Measurements from ENCODE around the gene AP2A1.

The AP2A1 gene

DNA sequence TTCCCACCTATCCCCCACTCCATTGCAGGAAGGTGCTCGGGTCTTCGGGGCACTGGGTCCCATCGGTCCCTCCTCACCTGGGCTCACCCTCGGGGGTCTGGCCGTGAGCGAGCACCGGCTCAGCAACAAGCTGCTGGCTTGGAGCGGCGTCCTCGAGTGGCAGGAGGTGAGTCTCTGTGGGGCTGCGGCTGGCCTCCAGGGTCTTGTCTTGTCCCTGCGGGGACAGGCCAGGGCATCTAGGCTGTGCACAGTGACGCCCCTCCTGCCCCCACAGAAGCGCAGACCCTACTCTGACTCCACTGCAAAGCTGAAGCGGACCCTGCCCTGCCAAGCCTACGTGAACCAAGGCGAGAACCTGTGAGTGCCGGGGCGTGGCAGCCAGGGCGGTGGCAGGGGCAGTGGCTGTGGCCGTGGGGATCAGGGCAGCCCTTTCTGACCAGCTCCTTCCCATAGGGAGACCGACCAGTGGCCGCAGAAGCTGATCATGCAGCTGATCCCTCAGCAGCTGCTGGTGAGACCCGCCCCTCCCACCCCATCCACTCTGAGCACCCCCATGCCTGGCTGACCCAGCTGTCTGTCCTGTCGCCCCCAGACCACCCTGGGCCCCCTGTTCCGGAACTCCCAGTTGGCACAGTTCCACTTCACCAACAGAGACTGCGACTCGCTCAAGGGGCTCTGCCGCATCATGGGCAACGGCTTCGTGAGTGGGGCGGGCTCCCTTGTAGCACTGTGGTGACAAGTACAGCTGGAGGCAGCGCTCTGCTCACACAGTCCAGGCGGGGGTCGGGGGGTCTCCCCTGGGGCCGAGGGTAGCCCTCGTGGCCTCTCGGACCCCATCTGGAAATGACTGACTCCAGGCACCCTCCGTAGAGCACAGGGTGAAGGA lies 87.8 kb downstream of the AP2A1 start:
- in situ Hi-C loops (cut with MboI; ENCODE audit: low sequenced_read_pairs), result no loop called here

DNA sequence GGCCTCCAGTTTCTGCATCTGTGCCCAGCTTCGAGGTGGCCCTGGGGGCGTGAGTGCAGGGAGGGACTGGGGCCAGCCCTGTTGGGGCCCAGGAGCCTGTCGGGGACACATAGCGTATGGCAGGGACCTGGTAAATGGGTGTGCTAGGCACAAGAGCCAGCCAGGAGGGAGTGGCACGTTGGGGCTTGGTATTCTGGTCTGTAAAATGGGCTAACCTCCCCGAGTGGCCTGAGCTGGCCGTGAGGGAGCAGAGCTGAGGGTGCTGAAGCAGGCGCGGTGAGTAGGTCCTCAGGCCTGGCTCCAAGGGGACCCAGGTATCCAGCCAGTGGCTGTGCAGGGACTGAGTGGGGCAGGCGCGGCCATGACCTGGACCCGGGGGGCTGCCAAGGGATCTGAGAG lies 88.5 kb downstream of the AP2A1 start:
- in situ Hi-C loops (cut with MboI; ENCODE audit: low sequenced_read_pairs), result no loop called here

DNA sequence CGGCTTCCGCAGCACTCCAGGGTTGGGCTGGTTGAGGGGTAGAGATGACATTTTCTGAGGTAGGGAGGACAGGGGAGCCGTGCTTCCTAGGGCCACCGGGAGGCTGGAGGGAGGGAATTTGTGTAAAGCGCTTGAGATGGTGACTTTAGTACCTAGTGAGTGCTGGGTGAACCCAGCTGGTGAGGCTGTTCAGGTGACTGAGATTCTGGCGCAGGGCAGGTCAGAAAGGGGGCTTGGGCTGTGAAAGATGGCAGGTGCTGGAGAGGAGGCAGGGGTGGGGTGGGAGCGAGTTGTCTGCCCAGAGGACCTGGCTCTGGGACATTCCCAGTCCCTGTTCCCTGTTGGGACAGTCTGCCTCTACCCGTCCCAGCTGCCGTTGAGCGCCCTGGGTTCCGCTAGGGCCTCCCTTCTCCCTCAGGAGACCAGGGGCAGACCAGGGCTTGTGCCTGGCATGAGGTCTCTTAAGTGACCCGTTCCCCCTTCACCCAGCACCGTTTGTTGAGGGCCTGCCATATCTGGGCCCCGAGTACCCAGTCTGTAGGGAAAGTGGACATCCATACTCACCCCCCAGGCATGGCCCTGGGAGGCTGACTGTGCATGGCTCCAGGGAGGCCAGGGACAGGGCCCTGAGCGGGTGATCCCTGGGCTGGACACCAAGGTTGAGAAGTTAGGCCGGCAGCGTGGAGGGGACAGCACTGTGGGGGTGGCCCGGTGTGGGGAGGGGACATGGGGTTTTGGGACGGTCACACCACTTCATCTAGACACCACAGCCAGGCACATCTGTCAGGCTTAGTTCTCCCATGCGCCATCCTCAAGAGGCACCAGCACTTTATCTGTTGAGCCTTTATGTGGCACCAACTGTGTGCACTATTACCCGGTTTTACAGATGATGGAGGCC lies 89.1 kb downstream of the AP2A1 start:
- in situ Hi-C loops (cut with MboI; ENCODE audit: low sequenced_read_pairs), result no loop called here

DNA sequence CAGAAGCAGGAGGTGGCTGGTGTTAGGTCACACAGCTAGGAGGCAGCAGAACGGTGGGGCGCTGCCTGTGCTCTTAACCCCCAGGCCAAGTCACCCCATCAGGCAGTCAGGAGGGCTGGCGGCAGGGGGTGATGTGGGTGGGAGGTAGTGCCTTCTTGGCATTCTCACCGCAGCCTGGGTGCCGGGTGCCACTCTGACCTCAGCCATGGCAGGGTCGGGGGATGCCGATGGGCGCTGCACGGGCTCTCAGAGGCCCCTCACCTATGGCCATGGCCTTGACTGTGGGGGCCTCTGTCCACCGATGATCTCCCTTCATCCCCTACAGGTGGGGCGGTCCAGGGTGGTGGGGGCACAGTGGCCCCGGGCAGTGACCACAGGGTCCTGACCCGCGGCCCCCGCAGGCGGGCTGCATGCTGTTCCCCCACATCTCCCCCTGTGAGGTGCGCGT lies 89.8 kb downstream of the AP2A1 start:
- in situ Hi-C loops (cut with MboI; ENCODE audit: low sequenced_read_pairs), result no loop called here

Measured in hTERT RPE-1 (cell line).